Measurements from ENCODE around the gene ADARB2. TPM values are rescaled to one million over a fixed set of nuclear protein-coding genes. Genes with fewer than 3 reads are reported as not detected.

Gene ADARB2
- total and polyA plus RNA-seq, 10 of the 15 experiments (the other 5 are each of a cell fraction or from before 2014, with no cell fraction given) = 0.02 to 4.1 (median 0.76) TPM

- SMC1A ChIA-PET (ENCODE audit: uncharacterized antibody, unreplicated experiment) = interaction anchor here (0.8 kb wide), 1 partner anchor 11 kb away, joined by 3 read pairs; no protein-coding TSS in a partner anchor
- WGBS (ENCODE audit: insufficient coverage, insufficient replicate concordance, low lambda C conversion rate, missing lambda C conversion rate) = 84% methylated on average over 29 of the region's 29 CpGs
- TF ChIP-seq MYC (IDR thresholded peaks at IDR 0.05; ENCODE audit: insufficient read depth, insufficient read length, insufficient replicate concordance, low read length, severe bottlenecking) = no peak
- no peak for TF ChIP-seq RAD21 (IDR thresholded peaks at IDR 0.05; ENCODE audit: insufficient read depth, low read depth, low read length)
- no peak for TF ChIP-seq DPF2 (IDR thresholded peaks at IDR 0.05)
- no peak for TF ChIP-seq NR2F1 (conservative IDR thresholded peaks at IDR 0.05)
- no peak for TF ChIP-seq EZH2 (IDR thresholded peaks at IDR 0.05; ENCODE audit: borderline replicate concordance, control insufficient read depth, low read depth, low read length)
- no peak for TF ChIP-seq SMAD1 (IDR thresholded peaks at IDR 0.05; ENCODE audit: low read depth, partially characterized antibody)
- no peak for TF ChIP-seq ZZZ3 (IDR thresholded peaks at IDR 0.05; ENCODE audit: control insufficient read depth, insufficient read length, low read depth)
- TF ChIP-seq RB1 (IDR thresholded peaks at IDR 0.05; ENCODE audit: borderline replicate concordance) = no peak
- TF ChIP-seq NR2C2 (IDR thresholded peaks at IDR 0.05; ENCODE audit: borderline replicate concordance, control insufficient read depth, insufficient read length, low read depth) = no peak
- no peak for TF ChIP-seq ESRRA (IDR thresholded peaks at IDR 0.05; ENCODE audit: low read length)
- TF ChIP-seq NFYB (IDR thresholded peaks at IDR 0.05; ENCODE audit: insufficient read depth, low read depth, low read length) = no peak
- TF ChIP-seq CBX3 (IDR thresholded peaks at IDR 0.05; ENCODE audit: borderline replicate concordance, low read depth) = no peak
- TF ChIP-seq BHLHE40 (IDR thresholded peaks at IDR 0.05; ENCODE audit: borderline replicate concordance in 1 of 2, low read depth in 2 of 2, low read length in 1 of 2) = no peak
- TF ChIP-seq, protein P1, sequence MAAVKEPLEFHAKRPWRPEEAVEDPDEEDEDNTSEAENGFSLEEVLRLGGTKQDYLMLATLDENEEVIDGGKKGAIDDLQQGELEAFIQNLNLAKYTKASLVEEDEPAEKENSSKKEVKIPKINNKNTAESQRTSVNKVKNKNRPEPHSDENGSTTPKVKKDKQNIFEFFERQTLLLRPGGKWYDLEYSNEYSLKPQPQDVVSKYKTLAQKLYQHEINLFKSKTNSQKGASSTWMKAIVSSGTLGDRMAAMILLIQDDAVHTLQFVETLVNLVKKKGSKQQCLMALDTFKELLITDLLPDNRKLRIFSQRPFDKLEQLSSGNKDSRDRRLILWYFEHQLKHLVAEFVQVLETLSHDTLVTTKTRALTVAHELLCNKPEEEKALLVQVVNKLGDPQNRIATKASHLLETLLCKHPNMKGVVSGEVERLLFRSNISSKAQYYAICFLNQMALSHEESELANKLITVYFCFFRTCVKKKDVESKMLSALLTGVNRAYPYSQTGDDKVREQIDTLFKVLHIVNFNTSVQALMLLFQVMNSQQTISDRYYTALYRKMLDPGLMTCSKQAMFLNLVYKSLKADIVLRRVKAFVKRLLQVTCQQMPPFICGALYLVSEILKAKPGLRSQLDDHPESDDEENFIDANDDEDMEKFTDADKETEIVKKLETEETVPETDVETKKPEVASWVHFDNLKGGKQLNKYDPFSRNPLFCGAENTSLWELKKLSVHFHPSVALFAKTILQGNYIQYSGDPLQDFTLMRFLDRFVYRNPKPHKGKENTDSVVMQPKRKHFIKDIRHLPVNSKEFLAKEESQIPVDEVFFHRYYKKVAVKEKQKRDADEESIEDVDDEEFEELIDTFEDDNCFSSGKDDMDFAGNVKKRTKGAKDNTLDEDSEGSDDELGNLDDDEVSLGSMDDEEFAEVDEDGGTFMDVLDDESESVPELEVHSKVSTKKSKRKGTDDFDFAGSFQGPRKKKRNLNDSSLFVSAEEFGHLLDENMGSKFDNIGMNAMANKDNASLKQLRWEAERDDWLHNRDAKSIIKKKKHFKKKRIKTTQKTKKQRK (IDR thresholded peaks at IDR 0.05; ENCODE audit: low read depth, low read length) = no peak
- TF ChIP-seq IKZF2 (IDR thresholded peaks at IDR 0.05) = no peak
- POLR2A ChIA-PET = no interaction called here
- in situ Hi-C loops (cut with MboI) (no loop called here), intact Hi-C loops (cut with micrococcal nuclease; ENCODE audit: unreplicated experiment) (no loop called here)
- DNase-seq (ENCODE audit: low read depth, low spot score) (no peak), ATAC-seq (no peak), FAIRE-seq (no peak)
- BruUV-seq (replicated peaks) = no TSS peak
- Histone ChIP-seq H3K9ac (ENCODE audit: control insufficient read depth, insufficient read depth, low read length) (no peak overlapping the region), H4K20me1 (ENCODE audit: control insufficient read depth, insufficient read depth) (no peaks in the 10 kb centered on the region), H3K4me1 (ENCODE audit: control insufficient read depth, insufficient read depth, low read length) (no peaks in the 10 kb centered on the region), H3K79me2 (ENCODE audit: control insufficient read depth, insufficient read depth, low read length) (no peaks in the 10 kb centered on the region), H2AFZ (ENCODE audit: control insufficient read depth, low read depth, low read length) (no peak overlapping the region), H3K27me3 (replicated peaks in 1 of 2; ENCODE audit: control insufficient read depth in 2 of 2, insufficient read depth in 2 of 2, low read length in 1 of 2) (no peaks in the 10 kb centered on the region; a peak in 1 of 4 replicates), H3K36me3 (ENCODE audit: control insufficient read depth in 2 of 2, insufficient read depth in 2 of 2, low read length in 1 of 2) (no peaks in the 10 kb centered on the region), H3K9me3 (replicated peaks; ENCODE audit: control insufficient read depth, insufficient read depth, low read length) (no peaks in the 10 kb centered on the region), H3K4me2 (ENCODE audit: control insufficient read depth, insufficient read depth) (no peak overlapping the region), H3K4me3 (no peak overlapping the region), H3K27ac (ENCODE audit: control insufficient read depth, insufficient read depth) (no peak overlapping the region)
- RAD21 ChIA-PET (ENCODE audit: unreplicated experiment) = no interaction called here
- CTCF ChIA-PET = no interaction called here
Measured at GRCh38 chr10:1163204-1163660, 574.1 kb downstream of the ADARB2 start.

Data from GM12878 (cell line).